Activated naive CD8-positive, alpha-beta T cell treated with anti-CD3 and anti-CD28 coated beads, Interleukin-2, amount 50 U/mL, for 16 hours (primary cell): ENCODE results near the gene KCNQ5.
"Not testable (repeated sequence)": the region's sequence is repeated elsewhere in the genome, so short reads cannot be mapped to it uniquely, and the experiment has no call there.

Experiments used
- DNase-seq: peaks from one replicate; pipeline ENCODE4 v3.0.0-alpha.2; 2020; ENCODE audit warnings: low read depth, low spot score

The KCNQ5 gene

GRCh38 chr6:73176057-73176456 is 554.2 kb downstream of the KCNQ5 start:
- DNase-seq: no peak

GRCh38 chr6:73177221-73177944 is 555.5 kb downstream of the KCNQ5 start:
- DNase-seq: no peak

- DNase-seq: no peak
These were observed 558.3 kb downstream of the KCNQ5 start for GRCh38 chr6:73180076-73180738.

DNA sequence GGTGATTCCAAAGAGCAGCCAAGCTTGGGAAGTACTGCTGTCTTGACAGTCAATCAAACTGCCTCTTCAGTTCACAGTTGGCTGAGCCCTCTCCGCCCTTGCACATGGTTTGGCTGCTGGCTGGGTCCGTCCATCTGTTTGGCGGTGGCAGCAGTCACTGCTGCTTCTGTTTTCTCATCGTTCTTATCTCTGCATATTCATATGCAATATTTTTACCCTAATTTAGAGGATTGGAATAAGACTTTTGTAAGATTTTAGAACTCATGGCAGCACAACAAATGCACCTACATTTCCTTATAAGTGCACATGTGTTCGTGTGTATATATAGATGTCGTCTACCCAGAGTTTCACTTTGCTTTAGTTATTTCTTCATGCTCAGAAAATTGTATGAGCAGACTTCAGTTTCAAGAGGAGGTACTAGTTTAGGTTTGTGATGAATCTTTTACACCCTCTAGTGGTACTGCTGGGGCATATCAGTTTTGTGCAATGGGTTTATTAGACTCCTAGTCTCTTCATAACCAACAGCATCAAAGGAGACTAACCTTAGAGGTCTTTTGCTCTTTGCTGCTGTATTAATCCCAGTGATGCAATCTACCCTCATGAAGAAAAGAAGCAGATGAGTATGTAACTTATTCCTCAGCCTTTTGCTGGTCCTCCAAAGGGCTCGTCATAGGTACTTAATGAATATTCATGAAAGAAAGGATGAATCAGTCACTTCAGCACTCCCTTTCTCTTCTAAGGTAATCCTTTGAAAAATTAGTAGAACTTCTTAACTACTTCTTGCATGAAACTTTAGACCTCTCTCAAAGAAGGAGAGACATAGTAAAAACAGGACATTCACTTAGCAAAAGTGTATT is 559.1 kb downstream of the KCNQ5 start:
- no peak for DNase-seq

DNA sequence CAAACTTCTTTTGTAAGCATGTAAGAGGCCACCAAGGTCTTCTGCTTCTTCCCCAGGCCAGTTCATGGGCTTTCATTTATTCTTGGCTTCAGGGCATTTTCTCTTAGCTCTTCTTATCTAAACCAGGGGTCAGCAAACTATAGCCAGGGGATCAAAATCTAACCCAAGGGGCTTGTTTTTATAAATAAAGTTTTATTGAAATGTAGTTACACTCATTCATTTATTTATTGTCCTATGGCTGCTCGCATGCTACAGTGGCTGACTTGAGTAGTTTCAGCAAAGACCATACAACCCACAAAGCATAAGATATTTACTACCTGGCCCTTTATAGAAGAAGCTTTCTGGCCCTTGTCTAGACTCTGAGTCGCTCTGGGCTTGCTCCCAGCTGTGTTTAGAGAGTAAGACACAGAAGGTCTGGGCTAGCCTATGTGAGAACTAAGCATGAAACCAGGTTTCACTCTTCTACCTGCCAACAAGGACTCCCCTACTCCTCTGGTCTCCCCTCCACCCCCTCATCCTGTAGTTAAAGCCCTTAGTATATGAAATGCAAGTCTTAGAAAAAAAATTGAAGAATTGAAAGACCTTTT is 560.2 kb downstream of the KCNQ5 start:
- DNase-seq: no peak

- not testable (repeated sequence) for DNase-seq
These were observed 571.4 kb downstream of the KCNQ5 start for GRCh38 chr6:73193302-73193701.

- no peak for DNase-seq
These were observed 572.9 kb downstream of the KCNQ5 start for GRCh38 chr6:73194744-73195143.

DNA sequence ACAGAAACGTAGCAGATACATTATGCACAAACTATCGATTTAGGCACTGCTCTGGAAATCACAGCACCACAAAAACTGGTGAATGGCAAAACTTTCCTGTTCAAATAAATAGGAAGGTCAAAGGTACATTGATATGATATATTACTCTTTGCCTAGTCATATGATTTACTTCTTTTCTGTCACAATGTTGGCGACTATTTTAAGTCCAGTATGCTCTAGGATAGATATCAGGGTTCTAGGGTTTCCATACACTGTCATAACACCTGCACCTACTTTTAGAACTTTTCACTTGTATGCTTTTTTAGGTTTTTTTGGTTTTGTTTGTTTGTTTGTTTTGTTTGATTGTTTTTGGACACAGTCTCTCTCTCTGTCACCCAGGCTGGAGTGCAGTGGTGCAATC is 578.4 kb downstream of the KCNQ5 start:
- DNase-seq: no peak

- DNase-seq: no peak
These were observed 578.9 kb downstream of the KCNQ5 start for GRCh38 chr6:73200735-73201134.

DNA sequence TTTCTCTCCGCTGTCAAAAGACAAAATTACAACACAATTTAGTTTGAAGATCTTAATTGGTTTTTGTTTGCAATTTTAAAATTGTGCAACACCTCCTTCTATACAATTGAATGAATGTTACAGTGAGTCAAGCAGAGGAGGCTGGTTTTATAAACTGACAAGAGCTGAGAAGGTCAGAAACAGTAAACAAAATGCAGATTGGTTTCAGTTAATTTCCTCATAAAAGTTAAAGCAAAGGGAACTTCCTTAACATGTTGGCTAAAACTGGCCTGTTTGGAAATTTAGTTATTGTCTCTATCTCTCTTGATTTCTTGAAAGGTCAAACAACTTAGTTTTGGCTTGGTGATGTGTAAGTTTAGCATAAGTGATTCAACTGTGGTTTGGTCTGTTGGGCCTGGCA is 581.2 kb downstream of the KCNQ5 start:
- DNase-seq: no peak

GRCh38 chr6:73204252-73204651 is 582.4 kb downstream of the KCNQ5 start:
- DNase-seq: no peak

GRCh38 chr6:73207221-73207837 is 585.5 kb downstream of the KCNQ5 start:
- no peak for DNase-seq

DNA sequence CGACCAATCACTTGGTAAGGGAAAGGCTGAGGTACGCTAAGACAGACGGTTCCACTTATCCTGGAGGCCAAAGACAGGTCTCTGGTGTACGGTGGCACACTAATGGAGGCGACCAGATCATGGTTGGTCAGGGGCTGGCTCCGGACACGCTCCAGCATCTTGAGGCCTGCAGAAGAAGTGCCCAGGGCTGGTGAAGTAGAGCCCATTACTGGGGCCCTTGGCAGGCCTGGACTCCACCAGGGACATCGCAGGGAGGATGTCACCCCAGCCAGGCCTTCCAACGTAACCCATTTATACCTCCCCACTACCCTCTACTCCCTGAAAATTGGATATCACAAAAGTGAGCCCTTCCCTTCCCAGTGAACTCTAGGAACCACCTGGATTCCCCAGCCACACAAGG is 587.3 kb downstream of the KCNQ5 start:
- no peak for DNase-seq

- DNase-seq: no peak
These were observed 595.0 kb downstream of the KCNQ5 start for GRCh38 chr6:73216859-73217258.

DNA sequence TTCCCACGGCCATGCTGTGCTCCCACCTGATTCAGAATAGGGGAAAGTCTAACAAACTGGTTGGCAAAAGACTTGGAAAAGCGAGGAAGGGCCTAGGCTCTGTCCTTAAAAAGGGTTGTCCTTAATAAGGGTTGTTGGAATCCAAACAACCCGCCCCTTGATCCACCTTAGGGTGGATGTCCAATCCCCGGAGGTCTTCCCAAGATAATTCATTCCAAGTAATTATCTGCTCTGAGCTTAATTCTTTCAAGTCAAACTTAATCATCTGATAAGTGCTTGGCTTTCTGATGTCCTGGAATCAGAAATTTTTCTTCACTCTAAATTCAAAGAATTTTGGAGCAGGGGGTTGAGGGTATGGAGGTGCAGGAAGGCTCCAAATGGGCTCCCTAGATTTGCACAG is 603.5 kb downstream of the KCNQ5 start, which contains the start of gene KHDC1L:
Gene KHDC1L, minus strand, starts transcription at position 101 of the 400 bp plus-strand sequence. Its CDS starts 88 bp downstream, at position 13.
- no peak for DNase-seq

DNA sequence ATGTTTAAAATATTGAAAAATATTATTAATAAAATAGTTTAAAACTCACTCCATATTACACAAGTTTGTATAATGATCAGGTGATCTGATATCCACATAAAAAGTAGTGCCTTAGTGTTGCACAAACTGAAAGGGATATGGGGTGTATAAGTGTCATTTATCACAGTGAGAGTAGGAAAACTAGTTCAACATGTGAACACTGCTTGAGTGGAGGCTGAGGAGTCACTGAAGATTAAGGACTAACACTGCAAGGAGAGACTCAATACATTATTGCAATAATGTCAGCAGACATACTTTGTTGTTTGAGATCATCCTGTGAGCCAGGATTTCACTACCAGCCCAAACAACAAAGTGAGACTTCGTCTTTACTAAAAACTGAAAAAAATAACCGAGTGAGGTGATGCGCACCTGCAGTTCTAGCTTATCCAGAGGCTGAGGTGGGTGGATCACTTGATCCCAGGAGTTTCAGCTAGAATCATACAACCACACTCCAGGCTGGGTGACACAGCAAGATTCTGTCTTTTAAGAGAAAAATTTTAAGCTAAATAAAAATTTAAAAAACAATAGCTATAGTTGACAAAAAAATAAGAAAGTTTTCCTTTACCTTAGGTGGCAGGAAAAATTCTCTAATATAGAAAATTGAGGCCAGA is 605.9 kb downstream of the KCNQ5 start:
- no peak for DNase-seq

DNA sequence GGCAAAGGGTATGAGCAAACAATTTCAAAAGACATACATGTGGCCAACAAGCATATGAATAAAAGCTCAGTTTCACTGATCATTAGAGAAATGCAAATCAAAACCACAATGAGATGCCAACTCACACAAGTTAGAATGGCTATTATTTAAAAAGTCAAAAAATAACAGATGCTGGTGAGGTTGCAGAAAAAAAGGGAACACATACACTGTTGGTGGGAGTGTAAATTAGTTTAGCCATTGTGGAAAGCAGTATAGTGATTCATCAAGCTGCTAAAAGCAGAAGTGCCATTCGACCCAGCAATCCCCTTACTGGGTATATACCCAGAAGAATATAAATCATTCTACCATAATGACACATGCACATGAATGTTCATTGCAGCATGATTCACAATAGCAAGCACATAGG is 610.1 kb downstream of the KCNQ5 start:
- no peak for DNase-seq

DNA sequence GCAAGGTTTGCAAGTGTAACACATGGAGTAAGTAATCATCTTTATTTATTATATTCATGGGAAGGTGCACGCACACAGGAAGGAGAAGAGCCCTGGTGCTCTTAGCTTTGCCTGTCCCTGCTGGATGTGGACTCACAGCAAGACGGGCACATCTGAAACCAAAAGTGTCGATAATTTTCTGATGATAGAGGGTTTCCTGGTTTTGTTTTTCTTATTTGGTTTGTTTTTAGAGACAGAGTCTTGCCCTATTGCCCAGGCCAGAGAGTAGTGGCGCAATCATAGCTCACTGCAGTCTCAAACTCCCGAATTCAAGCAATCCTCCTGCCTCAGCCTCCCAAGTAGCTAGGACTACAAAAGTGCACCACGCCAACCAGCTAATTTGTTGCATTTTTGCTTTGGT is 611.2 kb downstream of the KCNQ5 start:
- DNase-seq: no peak

DNA sequence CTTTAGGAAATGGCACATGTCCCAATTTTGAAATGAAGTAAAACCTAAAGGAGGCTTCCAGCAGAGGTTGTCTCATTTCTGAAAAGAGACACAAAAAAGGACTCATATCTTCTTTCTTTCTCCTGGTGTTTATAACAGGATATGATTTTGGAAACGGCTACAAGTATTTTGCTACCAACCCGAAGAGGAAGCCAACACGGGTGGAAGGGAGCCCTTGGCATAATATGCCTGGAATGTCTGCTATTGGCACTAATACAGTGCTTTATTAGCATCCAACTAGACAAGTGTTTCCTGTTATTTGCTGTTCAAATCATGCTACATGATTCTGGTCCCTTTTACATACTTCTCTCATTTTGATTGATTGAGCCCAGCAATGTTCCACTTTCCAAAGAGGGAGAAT is 612.1 kb downstream of the KCNQ5 start:
- DNase-seq: not testable (repeated sequence)

DNA sequence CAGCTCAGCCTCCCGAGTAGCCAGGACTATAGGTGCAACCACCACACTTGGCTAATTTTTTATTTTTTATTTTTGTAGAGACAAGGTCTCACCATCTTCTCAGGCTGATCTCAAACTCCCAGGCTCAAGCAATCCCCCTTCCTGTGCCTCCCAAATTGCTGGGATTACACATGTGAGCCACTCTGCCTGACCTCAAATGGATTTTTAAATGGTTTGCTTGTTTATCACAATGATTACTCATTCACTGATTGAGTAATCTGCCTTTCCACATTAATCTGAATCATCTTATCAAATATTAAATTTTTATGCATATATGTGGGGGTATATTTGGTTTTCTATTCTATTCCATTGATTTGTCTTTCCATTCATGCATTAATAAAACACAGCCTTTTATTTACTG is 612.9 kb downstream of the KCNQ5 start:
- DNase-seq: no peak

DNA sequence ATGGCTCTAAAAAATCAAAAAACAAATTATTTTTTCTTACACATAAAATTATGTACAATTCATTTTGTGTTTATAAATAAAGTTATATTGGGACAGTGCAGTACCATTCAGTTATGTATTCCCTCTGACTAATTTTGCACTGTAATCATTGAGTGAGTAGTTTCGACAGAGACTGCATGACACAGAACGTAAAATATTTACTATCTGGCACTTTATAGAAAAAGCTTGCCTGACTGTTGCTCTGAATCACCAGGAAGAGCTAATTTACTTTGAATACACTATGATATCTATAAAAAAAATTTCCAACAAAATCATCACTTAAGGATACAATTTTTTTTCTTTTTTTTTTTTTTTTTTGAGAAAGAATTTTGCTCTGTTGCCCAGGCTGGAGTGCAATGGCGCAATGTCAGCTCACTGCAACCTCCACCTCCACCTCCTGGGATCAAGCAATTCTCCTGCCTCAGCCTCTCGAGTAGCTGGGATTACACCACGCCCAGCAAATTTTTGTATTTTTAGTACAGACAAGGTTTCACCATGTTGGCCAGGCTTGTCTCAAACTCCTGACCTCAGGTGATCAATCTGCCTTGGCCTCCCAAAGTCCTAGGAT is 614.4 kb downstream of the KCNQ5 start:
- no peak for DNase-seq
